ENCODE data around the gene CAVIN1.

DNA sequence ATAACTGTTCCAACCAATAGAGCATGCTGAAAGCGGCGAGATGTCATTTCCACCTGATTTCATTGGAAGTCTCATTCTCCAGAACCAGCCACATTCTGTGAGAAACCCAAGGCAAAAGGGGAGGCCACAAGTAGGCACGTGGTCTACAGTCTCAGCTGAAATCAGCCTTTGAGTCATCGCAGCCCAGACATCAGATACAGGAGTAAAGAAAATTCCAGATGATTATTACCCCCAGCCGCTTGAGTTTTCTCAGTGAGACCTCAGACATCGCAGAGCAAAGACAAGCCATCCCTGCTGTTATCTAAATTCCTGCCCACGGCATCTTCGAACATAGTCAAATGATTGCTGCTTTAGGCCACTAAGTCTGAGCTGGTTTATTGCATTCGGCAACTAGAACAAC is 57.9 kb downstream of the CAVIN1 start:
- TF ChIP-seq, protein P1, sequence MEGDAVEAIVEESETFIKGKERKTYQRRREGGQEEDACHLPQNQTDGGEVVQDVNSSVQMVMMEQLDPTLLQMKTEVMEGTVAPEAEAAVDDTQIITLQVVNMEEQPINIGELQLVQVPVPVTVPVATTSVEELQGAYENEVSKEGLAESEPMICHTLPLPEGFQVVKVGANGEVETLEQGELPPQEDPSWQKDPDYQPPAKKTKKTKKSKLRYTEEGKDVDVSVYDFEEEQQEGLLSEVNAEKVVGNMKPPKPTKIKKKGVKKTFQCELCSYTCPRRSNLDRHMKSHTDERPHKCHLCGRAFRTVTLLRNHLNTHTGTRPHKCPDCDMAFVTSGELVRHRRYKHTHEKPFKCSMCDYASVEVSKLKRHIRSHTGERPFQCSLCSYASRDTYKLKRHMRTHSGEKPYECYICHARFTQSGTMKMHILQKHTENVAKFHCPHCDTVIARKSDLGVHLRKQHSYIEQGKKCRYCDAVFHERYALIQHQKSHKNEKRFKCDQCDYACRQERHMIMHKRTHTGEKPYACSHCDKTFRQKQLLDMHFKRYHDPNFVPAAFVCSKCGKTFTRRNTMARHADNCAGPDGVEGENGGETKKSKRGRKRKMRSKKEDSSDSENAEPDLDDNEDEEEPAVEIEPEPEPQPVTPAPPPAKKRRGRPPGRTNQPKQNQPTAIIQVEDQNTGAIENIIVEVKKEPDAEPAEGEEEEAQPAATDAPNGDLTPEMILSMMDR (IDR thresholded peaks at IDR 0.05), result no peak
- TF ChIP-seq EZH2phosphoT487 (IDR thresholded peaks at IDR 0.05) (no peak), EZH2 (IDR thresholded peaks at IDR 0.05) (no peak)

All from neural progenitor cell (in vitro differentiated cells).